AG04450 (cell line): ENCODE results near the gene MEOX2. TPM values are rescaled to one million over a fixed set of nuclear protein-coding genes. Genes with fewer than 3 reads are reported as not detected.

Experiments
- CTCF ChIA-PET: fragments of 300-600, 350-600 bp; formaldehyde crosslinking; extraction: SDS; loops from one replicate; lab custom pipeline; 2022; ENCODE audit warnings: antibody characterized with exemption, inconsistent platforms; lab: Charles Lee
- POLR2A ChIA-PET: fragments of 350-600 bp; formaldehyde crosslinking; extraction: SDS; loops from one replicate; lab custom pipeline; 2021; ENCODE audit warnings: antibody characterized with exemption, inconsistent platforms; lab: Yijun Ruan, JAX
- DNase-seq: peaks from one replicate; pipeline ENCODE4 v3.0.0-alpha.2; 2011; ENCODE audit warnings: low read depth, low spot score
- H3K27ac ChIP-seq: one replicate; pipeline ENCODE4 v1.5.1; 2012; ENCODE audit warnings: low read depth, low read length, control low read depth
- H3K27me3 ChIP-seq: one replicate; pipeline ENCODE4 v1.6.0; 2012; ENCODE audit warnings: low read length; ENCODE audit not compliant: control insufficient read depth, insufficient read depth
- H3K4me3 ChIP-seq: 2 replicates; pipeline ENCODE4 v1.5.1; 2011; ENCODE audit warnings: mild to moderate bottlenecking, low read depth, low read length, control low read depth
- H3K9me3 ChIP-seq: 2 replicates; pipeline ENCODE4 v1.5.1; 2012; ENCODE audit warnings: low read length; ENCODE audit not compliant: control insufficient read depth, insufficient read depth
- CTCF ChIP-seq: IDR thresholded peaks from 2 replicates; pipeline ENCODE4 v1.5.1; 2011; ENCODE audit warnings: low read depth, low read length, control low read depth, inconsistent platforms
- polyA plus RNA-seq: library from polyadenylated mRNA; depleted of rRNA; stranded (reverse); fragments of >200 nt; gene quantifications from 2 replicates; pipeline ENCODE4 v1.2.3, GENCODE V29; 2011

Gene MEOX2
- polyA plus RNA-seq, 1 experiment: not detected

- no peaks in the 10 kb centered on the region for H3K9me3 ChIP-seq
- H3K27ac ChIP-seq: no peak overlapping the region
- no peak overlapping the region for H3K4me3 ChIP-seq
- TF ChIP-seq CTCF: no peak
- ChIA-PET CTCF (interaction anchor here (0.7 kb wide), 1 partner anchor 386 kb away, joined by 3 read pairs; no protein-coding TSS in a partner anchor), POLR2A (no interaction called here)
- DNase-seq: no peak
- H3K27me3 ChIP-seq: peaks cover 14% of the 10 kb centered on the region
Measured at GRCh38 chr7:15692501-15693020, 6.1 kb upstream of the MEOX2 start.

- Histone ChIP-seq H3K9me3 (0 out of 2 replicates have a peak, but pooled peaks cover 2% of the 10 kb centered on the region), H3K27me3 (peaks cover 36% of the 10 kb centered on the region), H3K27ac (no peak overlapping the region), H3K4me3 (no peak overlapping the region)
- no peak for TF ChIP-seq CTCF
- ChIA-PET POLR2A (no interaction called here), CTCF (interaction anchor here (1.3 kb wide), 1 partner anchor 32 kb away, joined by 6 read pairs; no protein-coding TSS in a partner anchor)
- no peak for DNase-seq
Measured at GRCh38 chr7:15688911-15689310, 2.4 kb upstream of the MEOX2 start.

- Histone ChIP-seq H3K27ac (no peak overlapping the region), H3K9me3 (0 out of 2 replicates have a peak, but pooled peaks cover 2% of the 10 kb centered on the region), H3K27me3 (peaks cover 36% of the 10 kb centered on the region), H3K4me3 (no peak overlapping the region)
- ChIA-PET POLR2A (no interaction called here), CTCF (interaction anchor here (1.2 kb wide), 1 partner anchor 33 kb away, joined by 4 read pairs; no protein-coding TSS in a partner anchor)
- TF ChIP-seq CTCF: no peak
- no peak for DNase-seq
Measured at GRCh38 chr7:15688279-15688626, 1.8 kb upstream of the MEOX2 start.

- H3K9me3 ChIP-seq: 0 out of 2 replicates have a peak, but pooled peaks cover 2% of the 10 kb centered on the region
- POLR2A ChIA-PET: no interaction called here
- TF ChIP-seq CTCF: no peak
- H3K27me3 ChIP-seq: peaks cover 36% of the 10 kb centered on the region
- H3K4me3 ChIP-seq: no peak overlapping the region
- DNase-seq: no peak
- H3K27ac ChIP-seq: no peak overlapping the region
- CTCF ChIA-PET: interaction anchor here (1.2 to 1.4 kb wide), 4 partner anchors 8 to 384 kb away, joined by 3 to 6 read pairs (median 4); no protein-coding TSS in a partner anchor
Measured at GRCh38 chr7:15687546-15688278, 1.2 kb upstream of the MEOX2 start.
